SIG-M5 treated with dmso at 0.1 percent for 504 hours (cell line): ENCODE results near the gene SST.

Experiments
- DNase-seq: peaks from one replicate; lab custom pipeline; 2025; ENCODE audit not compliant: unreplicated experiment; lab: John Stamatoyannopoulos, UW

SST gene

DNA sequence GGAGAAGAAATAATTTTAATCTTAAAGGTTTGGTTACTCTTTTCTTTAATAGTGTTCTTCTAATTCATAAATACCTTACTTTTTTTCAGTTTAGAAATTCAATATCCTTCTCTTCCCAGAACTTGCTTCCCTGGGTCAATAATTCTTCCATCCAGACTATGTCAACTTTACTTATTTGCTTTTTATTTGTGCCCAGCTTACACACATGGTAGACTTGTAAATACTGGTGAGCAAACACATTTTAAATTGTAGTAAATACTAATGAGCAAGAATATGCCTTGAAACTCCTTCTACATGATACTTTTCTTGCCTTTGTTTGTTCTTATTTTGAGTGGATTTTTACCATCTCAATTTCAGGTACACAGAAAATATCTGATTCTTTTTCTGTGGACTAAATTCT, 33.7 kb downstream of the SST start:
- DNase-seq, result no peak

- DNase-seq, result no peak
Measured at GRCh38 chr3:187630404-187630803, 39.8 kb downstream of the SST start.

GRCh38 chr3:187629711-187630110, 40.5 kb downstream of the SST start:
- no peak for DNase-seq

DNA sequence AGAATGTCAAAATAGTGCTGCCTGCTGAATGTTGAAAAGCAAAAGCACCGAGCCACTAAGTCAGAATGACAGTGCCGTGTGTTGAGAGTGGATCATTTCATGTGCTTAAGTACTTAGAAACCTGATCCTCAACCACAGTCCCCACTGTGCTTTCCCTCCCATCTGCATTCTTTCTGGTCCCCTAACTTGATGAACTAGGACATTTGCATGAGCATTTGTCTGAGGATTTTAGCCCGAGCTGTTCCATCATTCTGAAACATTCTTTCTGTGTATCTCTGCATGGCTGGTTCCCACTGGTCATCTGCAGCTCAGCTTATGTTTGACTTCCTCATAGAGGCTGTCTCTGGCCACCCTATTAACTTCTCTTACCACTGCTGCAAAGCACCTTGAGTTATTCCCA, 42.0 kb downstream of the SST start:
- no peak for DNase-seq

DNA sequence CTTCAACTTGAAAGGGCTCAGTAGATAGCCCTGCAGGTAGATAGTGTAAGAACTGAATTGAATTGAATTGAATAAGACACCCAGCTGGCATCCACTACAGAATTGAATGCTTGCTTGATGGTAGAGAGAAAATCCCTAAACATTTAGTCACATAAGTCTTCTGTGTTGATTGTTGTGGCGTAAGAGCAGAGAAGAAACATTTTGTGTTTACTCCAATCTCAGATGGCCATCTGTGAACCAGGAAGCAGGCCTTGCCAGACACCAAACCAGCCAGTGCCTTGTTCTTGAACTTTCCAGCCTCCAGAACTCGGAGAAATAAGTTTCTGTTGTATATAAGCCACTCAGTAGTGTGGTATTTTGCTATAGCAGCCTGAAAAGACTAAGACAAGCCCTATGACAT, 43.6 kb downstream of the SST start:
- no peak for DNase-seq

DNA sequence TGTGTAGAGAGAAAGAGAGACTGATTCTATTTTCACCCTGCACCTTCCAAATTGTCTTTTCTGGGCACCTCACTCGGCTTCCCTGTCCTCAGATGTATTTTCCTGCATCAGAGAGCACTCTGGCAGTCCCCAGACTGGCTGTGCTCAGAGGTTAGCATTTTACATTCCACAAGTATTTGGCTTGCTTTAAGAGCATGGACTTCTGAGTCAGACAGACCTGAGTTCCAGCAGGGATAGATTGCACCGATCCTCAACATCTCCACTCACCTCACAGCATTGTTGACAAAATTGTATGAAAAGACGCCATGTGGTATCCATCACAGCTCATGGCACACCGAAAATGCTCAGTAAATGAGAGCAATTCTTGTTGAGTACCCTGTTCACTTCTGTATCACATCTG, 45.6 kb downstream of the SST start:
- DNase-seq, result no peak

GRCh38 chr3:187623285-187623814, 46.8 kb downstream of the SST start:
- DNase-seq, result no peak

DNA sequence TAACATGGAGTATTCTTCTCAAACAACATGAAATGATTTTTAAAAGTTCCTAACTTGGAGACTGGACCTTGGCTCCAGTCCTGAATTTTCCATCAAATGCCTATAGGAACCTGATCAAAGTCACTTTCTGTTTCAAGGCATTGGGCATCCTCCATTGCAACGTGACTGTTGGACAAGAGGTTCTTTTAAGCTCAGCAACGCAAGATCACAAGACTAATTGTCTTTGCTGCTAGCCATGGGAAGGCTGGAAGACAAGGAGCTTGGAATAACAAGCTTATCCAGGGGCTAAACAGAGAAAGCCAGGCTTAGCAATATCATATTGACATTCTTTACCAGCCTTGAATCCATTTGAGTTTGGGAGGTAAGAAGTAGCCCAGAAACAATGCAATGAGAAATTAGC, 48.3 kb downstream of the SST start:
- DNase-seq, result no peak

DNA sequence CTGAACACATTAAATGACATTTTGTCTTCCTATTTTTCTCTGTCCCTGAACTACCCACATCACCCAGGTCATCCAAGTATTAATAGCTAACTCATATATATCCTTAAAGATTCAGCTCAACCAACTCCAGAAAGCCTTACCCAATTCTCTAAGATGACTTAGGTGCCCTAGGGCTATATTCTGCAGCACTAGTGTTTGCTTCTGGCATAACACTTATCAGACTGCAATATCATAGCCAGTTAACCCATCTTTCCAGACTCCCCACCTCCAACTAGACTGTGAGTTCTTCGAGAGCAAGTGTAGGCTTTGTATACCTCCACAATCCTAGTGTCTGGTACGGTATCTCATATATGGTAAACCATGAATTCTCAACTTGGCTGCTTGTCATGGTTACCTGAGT, 50.7 kb downstream of the SST start:
- no peak for DNase-seq
